Gastroesophageal sphincter (tissue), 4 donors: Measurements from ENCODE around the gene ESRRA. TPM values are rescaled to one million over a fixed set of nuclear protein-coding genes. Genes with fewer than 3 reads are reported as not detected.

Experiments
- ATAC-seq: fragments of 150-250 bp; one replicate; pipeline ENCODE4 v1.9.1; 2016; ENCODE audit warnings: mild to moderate bottlenecking, moderate library complexity
- H3K27ac ChIP-seq, 4 donors: fragments of 200-600 bp; sonication (generic) in 3 of 4; 1 replicate in 3 of 4; 2 replicates in 1 of 4; pipeline ENCODE4 v1.5.1; 2016 to 2019
- H3K27me3 ChIP-seq: fragments of 200-600 bp; sonication (generic); one replicate; pipeline ENCODE4 v1.5.1; 2019
- H3K36me3 ChIP-seq, 2 donors: fragments of 200-600 bp; sonication (generic); one replicate each; pipeline ENCODE4 v1.5.1; 2019; ENCODE audit warnings: control low read depth in 1 of 2
- H3K4me1 ChIP-seq, 3 donors: fragments of 200-600 bp; sonication (generic); 1 replicate in 2 of 3; 2 replicates in 1 of 3; pipeline ENCODE4 v1.5.1; 2016 to 2019; ENCODE audit warnings: control low read depth in 2 of 3
- H3K4me3 ChIP-seq, 2 donors: fragments of 200-600 bp; sonication (generic); one replicate each; pipeline ENCODE4 v1.5.1; 2019; ENCODE audit warnings: mild to moderate bottlenecking in 1 of 2, moderate library complexity in 1 of 2
- H3K9me3 ChIP-seq, 3 donors: fragments of 200-600 bp; sonication (generic); one replicate each; pipeline ENCODE4 v1.5.1; 2017 to 2019; ENCODE audit warnings: control low read depth in 2 of 3
- CTCF ChIP-seq, 4 experiments: fragments of 200-600 bp in 2 of 4; fragments of 450-650 bp in 2 of 4; sonication (generic) in 1 of 4; IDR thresholded peaks; one replicate each; pipeline ENCODE4 v1.5.1; 2017 to 2019; ENCODE audit warnings: antibody characterized with exemption in 4 of 4, mild to moderate bottlenecking in 2 of 4, moderate library complexity in 2 of 4
- EP300 ChIP-seq: sonication (generic); formaldehyde crosslinking; IDR thresholded peaks from one replicate; pipeline ENCODE4 v1.6.1; 2017; ENCODE audit warnings: antibody characterized with exemption, mild to moderate bottlenecking
- POLR2A ChIP-seq, 2 donors: fragments of 450-650 bp; IDR thresholded peaks; one replicate each; pipeline ENCODE4 v1.6.1; 2017; ENCODE audit warnings: antibody characterized with exemption in 2 of 2, mild to moderate bottlenecking in 2 of 2, moderate library complexity in 1 of 2
- POLR2AphosphoS5 ChIP-seq: sonication (generic); formaldehyde crosslinking; IDR thresholded peaks from one replicate; pipeline ENCODE4 v1.6.1; 2017; ENCODE audit warnings: antibody characterized with exemption
- WGBS, 2 donors: methylation state at CpG; one replicate each; pipeline ENCODE4 v1.1.5; 2018; ENCODE audit warnings: low coverage in 1 of 2; 5-methylcytosine and 5-hydroxymethylcytosine counted together
- total RNA-seq, 4 donors: library from RNA; depleted of rRNA; stranded (reverse); fragments of >200 nt; gene quantifications; one replicate each; pipeline ENCODE4 v1.1.0, GENCODE V29; 2016

The ESRRA gene
- total RNA-seq, 4 donors from 2014 or later, result 39.8 to 77.1 (median 71.2) TPM

GRCh38 chr11:64358907-64359711, 53.8 kb downstream of the ESRRA start, which contains the start of gene RPS6KA4:
TSS of gene RPS6KA4 (plus strand) at chr11:64359162. CDS start at chr11:64359236, 74 bp downstream.
- Histone ChIP-seq H3K36me3 (peaks cover 0 to 38% of the 10 kb centered on the region in 2 donors), H3K27ac (peak within 1 kb of the TSS; percentile 47 to 92 (median 86)), H3K9me3 (no peaks in the 10 kb centered on the region), H3K4me3 (peak within 1 kb of the TSS; percentile 60 to 89), H3K4me1 (peaks cover 0 to 55% (median 25%) of the 10 kb centered on the region in 3 donors), H3K27me3 (no peaks in the 10 kb centered on the region)
- TF ChIP-seq CTCF (IDR thresholded peaks at IDR 0.05) (peak in 1 of 4 experiments; percentile 31), POLR2AphosphoS5 (no peak), POLR2A (IDR thresholded peaks at IDR 0.05) (peak; percentile 76), EP300 (no peak)
- WGBS, 2 donors, result 0 to 2% methylated on average over 5 to 6 of the region's 70 CpGs
- peak; percentile 91 for ATAC-seq

- ATAC-seq, result no peak
- no peaks in the 10 kb centered on the region for H3K27me3 ChIP-seq
- WGBS, 2 donors, result 24 to 28% methylated on average over 5 to 7 of the region's 38 CpGs
- no peaks in the 10 kb centered on the region for H3K9me3 ChIP-seq
- H3K36me3 ChIP-seq, result peaks cover 0 to 45% of the 10 kb centered on the region in 2 donors
- peaks cover 0 to 47% (median 25%) of the 10 kb centered on the region in 3 donors for H3K4me1 ChIP-seq
- TF ChIP-seq CTCF (IDR thresholded peaks at IDR 0.05) (peak in 1 of 4 experiments; percentile 28), POLR2A (IDR thresholded peaks at IDR 0.05) (no peak)
- H3K4me3 ChIP-seq, result peak overlapping the region; percentile 60 to 89
- peak overlapping the region in 1 of 4 donors; percentile 92 for H3K27ac ChIP-seq
Observed at GRCh38 chr11:64359712-64360445, 54.6 kb downstream of the ESRRA start.

- Histone ChIP-seq H3K36me3 (peaks cover 0 to 52% of the 10 kb centered on the region in 2 donors), H3K4me1 (peaks cover 0 to 41% (median 20%) of the 10 kb centered on the region in 3 donors), H3K27me3 (no peaks in the 10 kb centered on the region), H3K27ac (no peak overlapping the region), H3K9me3 (no peaks in the 10 kb centered on the region), H3K4me3 (peak overlapping the region in 1 of 2 donors; percentile 89)
- no peak for ATAC-seq
- WGBS, 2 donors, result 65% methylated on average over 4 of the region's 13 CpGs; no CpG with 5 or more reads in 1 of the 2 donors
- TF ChIP-seq POLR2AphosphoS5 (no peak), POLR2A (IDR thresholded peaks at IDR 0.05) (no peak), CTCF (IDR thresholded peaks at IDR 0.05) (no peak), EP300 (no peak)
Observed at GRCh38 chr11:64360448-64360921, 55.2 kb downstream of the ESRRA start.

GRCh38 chr11:64361659-64362058, 56.3 kb downstream of the ESRRA start:
- WGBS, 2 donors, result 85 to 88% methylated on average over 5 to 8 of the region's 18 CpGs
- TF ChIP-seq EP300, result no peak
- TF ChIP-seq POLR2A (IDR thresholded peaks at IDR 0.05), result no peak
- TF ChIP-seq CTCF (IDR thresholded peaks at IDR 0.05), result no peak
- no peak for TF ChIP-seq POLR2AphosphoS5

More at GRCh38 chr11:64361659-64362058, 56.3 kb downstream of the ESRRA start:
- Histone ChIP-seq H3K27me3 (no peaks in the 10 kb centered on the region), H3K27ac (no peak overlapping the region), H3K9me3 (no peaks in the 10 kb centered on the region), H3K4me1 (peaks cover 0 to 35% (median 20%) of the 10 kb centered on the region in 3 donors), H3K4me3 (no peak overlapping the region), H3K36me3 (peaks cover 0 to 63% of the 10 kb centered on the region in 2 donors)
- ATAC-seq, result no peak
